ENCODE results near the gene SPEN.
"Not testable (repeated sequence)": the region's sequence is repeated elsewhere in the genome, so short reads cannot be mapped to it uniquely, and the experiment has no call there.

SPEN gene

DNA sequence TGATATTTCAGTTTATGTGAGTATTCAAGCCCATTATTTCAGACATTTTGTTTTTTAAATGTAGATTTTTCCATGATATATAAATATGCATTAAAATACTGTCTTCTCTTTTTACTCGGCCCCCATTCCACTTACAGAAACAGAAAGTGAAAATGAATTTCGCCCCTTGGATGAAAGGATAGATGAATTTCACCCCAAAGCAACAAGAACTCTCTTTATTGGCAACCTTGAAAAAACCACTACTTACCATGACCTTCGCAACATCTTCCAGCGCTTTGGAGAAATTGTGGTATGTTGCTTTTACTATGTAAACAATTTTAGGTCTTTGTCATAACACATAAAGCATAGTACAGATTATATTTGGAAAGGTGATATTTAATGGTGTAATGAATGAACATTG lies 68.5 kb downstream of the SPEN start:
- H3K27me3 ChIP-seq (ENCODE audit: control insufficient read depth, insufficient read depth, low read length): no peaks in the 10 kb centered on the region
- peaks cover 40% of the 10 kb centered on the region for H3K36me3 ChIP-seq (ENCODE audit: control insufficient read depth, low read depth, low read length)
- no peaks in the 10 kb centered on the region for H3K4me1 ChIP-seq (ENCODE audit: control insufficient read depth, low read depth, low read length)
- no peaks in the 10 kb centered on the region for H3K9me3 ChIP-seq (ENCODE audit: control insufficient read depth, low read depth, low read length)
- no peak overlapping the region for H3K27ac ChIP-seq (ENCODE audit: low read length)
- H3K4me3 ChIP-seq (ENCODE audit: low read length): no peak overlapping the region
- no peak overlapping the region for H3K9ac ChIP-seq (ENCODE audit: low read length)

DNA sequence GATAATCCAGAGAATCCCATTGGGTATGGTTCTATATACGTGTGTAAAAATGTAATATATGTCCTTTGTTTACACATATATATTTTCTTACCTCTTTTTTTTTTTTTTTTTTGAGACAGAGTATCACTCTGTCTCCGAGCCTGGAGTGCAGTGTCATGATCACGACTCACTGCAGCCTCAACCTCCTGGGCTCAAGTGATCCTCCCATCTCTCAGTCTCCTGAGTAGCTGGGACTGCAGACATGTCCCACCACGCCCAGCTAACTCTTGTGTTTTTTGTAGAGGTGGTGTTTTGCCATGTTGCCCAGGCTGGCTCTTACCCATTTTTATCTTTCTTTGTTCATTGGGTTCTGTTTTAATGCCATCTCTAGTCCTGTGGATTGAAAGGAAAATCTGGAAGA lies 68.9 kb downstream of the SPEN start:
- Histone ChIP-seq H3K4me3 (ENCODE audit: low read length) (no peak overlapping the region), H3K9me3 (ENCODE audit: control insufficient read depth, low read depth, low read length) (no peaks in the 10 kb centered on the region), H3K27ac (ENCODE audit: low read length) (no peak overlapping the region), H3K27me3 (ENCODE audit: control insufficient read depth, insufficient read depth, low read length) (no peaks in the 10 kb centered on the region), H3K9ac (ENCODE audit: low read length) (no peak overlapping the region), H3K36me3 (ENCODE audit: control insufficient read depth, low read depth, low read length) (peaks cover 40% of the 10 kb centered on the region), H3K4me1 (ENCODE audit: control insufficient read depth, low read depth, low read length) (no peaks in the 10 kb centered on the region)

DNA sequence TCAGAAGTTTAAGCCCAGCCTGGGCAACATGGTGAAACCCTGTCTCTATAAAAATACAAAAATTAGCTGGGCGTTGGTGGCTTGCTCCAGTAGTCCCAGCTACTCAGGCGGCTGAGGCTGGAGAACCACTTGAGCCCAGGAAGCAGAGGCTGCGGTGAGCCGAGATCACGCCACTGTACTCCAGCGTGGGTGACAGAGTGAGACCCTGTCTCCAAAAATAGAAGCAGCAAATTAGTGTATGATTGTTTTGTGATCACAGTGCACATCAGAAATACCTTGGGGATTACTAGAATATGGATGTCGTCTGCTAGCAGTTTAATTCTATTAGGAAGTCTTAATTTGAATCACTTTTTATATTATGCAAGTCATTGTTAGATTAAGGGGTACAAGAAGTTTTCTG lies 69.4 kb downstream of the SPEN start:
- Histone ChIP-seq H3K9me3 (ENCODE audit: control insufficient read depth, low read depth, low read length) (no peaks in the 10 kb centered on the region), H3K9ac (ENCODE audit: low read length) (no peak overlapping the region), H3K27ac (ENCODE audit: low read length) (no peak overlapping the region), H3K36me3 (ENCODE audit: control insufficient read depth, low read depth, low read length) (peaks cover 42% of the 10 kb centered on the region), H3K4me1 (ENCODE audit: control insufficient read depth, low read depth, low read length) (no peaks in the 10 kb centered on the region), H3K27me3 (ENCODE audit: control insufficient read depth, insufficient read depth, low read length) (no peaks in the 10 kb centered on the region), H3K4me3 (ENCODE audit: low read length) (no peak overlapping the region)

DNA sequence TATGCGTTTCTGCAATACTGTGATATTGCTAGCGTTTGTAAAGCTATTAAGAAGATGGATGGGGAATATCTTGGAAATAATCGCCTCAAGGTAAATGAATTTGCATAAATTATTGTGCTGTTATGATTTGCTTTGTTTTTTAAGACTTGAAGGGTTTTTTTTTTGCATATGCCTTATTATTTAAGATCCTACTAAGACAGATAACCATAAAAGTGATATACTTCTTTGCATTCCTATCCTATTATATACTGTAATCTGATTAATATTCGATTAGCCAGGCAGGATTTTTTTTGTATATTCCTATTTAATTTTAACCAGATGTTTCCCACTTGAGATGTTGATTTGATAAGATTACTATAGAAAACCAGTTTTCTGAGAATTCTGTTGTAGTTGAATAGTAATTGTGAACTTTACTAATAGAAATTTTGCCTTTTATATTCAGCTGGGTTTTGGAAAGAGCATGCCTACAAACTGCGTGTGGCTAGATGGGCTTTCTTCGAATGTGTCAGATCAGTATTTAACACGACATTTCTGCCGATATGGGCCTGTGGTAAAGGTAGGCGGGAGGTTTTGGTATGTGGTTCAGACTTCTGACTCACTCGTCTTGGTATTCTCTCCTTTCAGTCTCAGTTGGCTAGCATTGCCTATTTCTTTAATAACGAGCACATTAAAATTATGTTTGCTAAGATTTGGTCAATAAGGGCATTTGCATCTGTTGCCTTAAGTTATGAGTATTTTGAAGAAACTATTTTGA lies 71.6 kb downstream of the SPEN start:
- no peaks in the 10 kb centered on the region for H3K9me3 ChIP-seq (ENCODE audit: control insufficient read depth, low read depth, low read length)
- H3K36me3 ChIP-seq (ENCODE audit: control insufficient read depth, low read depth, low read length): peaks cover 44% of the 10 kb centered on the region
- no peak overlapping the region for H3K9ac ChIP-seq (ENCODE audit: low read length)
- no peaks in the 10 kb centered on the region for H3K27me3 ChIP-seq (ENCODE audit: control insufficient read depth, insufficient read depth, low read length)
- no peak overlapping the region for H3K4me3 ChIP-seq (ENCODE audit: low read length)
- H3K27ac ChIP-seq (ENCODE audit: low read length): no peak overlapping the region
- no peaks in the 10 kb centered on the region for H3K4me1 ChIP-seq (ENCODE audit: control insufficient read depth, low read depth, low read length)

DNA sequence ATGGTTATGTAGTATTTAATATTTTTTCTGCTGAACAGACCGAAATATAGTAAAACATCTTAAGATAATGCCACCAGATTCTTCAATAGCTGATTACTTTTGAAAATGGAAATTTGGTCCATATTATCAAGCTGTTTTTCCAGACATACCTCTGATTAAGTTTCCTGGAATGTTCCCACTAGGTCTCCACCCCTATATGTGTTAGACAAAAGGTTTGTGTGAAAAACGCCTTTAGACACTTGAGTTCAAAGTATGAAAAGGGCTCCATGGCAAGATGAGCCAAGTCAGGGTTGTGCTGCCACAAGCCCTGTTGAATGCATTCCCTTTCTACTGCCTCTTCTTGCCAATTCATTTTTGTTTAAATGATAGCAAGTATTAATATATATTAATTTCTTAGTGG lies 75.7 kb downstream of the SPEN start:
- no peaks in the 10 kb centered on the region for H3K27me3 ChIP-seq (ENCODE audit: control insufficient read depth, insufficient read depth, low read length)
- no peak overlapping the region for H3K4me3 ChIP-seq (ENCODE audit: low read length)
- H3K9me3 ChIP-seq (ENCODE audit: control insufficient read depth, low read depth, low read length): no peaks in the 10 kb centered on the region
- peaks cover 40% of the 10 kb centered on the region for H3K36me3 ChIP-seq (ENCODE audit: control insufficient read depth, low read depth, low read length)
- no peaks in the 10 kb centered on the region for H3K4me1 ChIP-seq (ENCODE audit: control insufficient read depth, low read depth, low read length)
- no peak overlapping the region for H3K27ac ChIP-seq (ENCODE audit: low read length)
- no peak overlapping the region for H3K9ac ChIP-seq (ENCODE audit: low read length)

DNA sequence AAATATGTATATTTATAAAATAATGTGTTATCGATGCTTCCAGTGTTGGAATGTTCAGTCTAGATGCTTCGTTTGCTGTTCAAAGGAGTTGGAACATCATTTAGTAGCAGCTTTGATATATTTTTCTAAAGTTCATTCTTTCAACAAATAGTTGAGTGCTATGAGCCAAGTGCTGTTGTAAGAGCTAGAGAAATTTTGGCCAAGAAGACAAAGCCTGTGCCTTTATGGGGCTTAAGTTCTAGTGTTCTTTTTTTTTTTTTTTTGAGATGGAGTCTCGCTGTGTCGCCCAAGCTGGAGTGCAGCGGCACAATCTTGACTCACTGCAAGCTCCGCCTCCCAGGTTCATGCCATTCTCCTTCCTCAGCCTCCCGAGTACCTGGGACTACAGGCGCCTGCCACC lies 78.9 kb downstream of the SPEN start:
- H3K9me3 ChIP-seq (ENCODE audit: control insufficient read depth, low read depth, low read length); H3K27ac ChIP-seq (ENCODE audit: low read length): not testable (repeated sequence)
- peaks cover 55% of the 10 kb centered on the region for H3K36me3 ChIP-seq (ENCODE audit: control insufficient read depth, low read depth, low read length)

DNA sequence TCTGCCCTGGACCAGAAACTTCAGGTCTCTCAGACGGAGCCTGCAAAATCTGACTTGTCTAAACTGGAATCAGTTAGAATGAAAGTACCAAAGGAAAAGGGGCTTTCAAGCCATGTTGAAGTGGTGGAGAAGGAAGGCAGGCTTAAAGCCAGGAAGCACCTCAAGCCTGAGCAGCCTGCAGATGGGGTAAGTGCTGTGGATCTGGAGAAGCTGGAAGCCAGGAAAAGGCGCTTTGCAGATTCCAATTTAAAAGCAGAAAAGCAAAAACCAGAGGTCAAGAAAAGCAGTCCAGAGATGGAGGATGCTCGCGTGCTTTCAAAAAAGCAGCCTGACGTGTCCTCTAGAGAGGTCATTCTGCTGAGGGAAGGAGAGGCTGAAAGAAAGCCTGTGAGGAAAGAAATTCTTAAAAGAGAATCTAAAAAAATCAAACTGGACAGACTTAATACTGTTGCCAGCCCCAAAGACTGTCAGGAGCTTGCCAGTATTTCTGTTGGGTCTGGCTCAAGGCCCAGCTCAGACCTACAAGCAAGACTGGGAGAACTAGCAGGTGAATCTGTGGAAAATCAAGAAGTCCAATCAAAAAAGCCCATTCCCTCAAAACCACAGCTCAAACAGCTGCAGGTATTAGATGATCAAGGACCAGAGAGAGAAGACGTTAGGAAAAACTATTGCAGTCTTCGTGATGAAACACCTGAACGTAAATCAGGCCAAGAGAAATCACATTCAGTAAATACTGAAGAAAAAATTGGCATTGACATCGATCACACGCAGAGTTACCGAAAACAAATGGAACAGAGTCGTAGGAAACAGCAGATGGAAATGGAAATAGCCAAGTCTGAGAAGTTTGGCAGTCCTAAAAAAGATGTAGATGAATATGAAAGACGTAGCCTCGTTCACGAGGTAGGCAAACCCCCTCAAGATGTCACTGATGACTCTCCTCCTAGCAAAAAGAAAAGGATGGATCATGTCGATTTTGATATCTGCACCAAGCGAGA lies 81.8 kb downstream of the SPEN start:
- Histone ChIP-seq H3K36me3 (ENCODE audit: control insufficient read depth, low read depth, low read length) (peaks cover 69% of the 10 kb centered on the region), H3K9me3 (ENCODE audit: control insufficient read depth, low read depth, low read length) (no peaks in the 10 kb centered on the region)

More for the DNA sequence above, 78.9 kb downstream of the SPEN start:
- H3K4me1 ChIP-seq (ENCODE audit: control insufficient read depth, low read depth, low read length); H3K9ac ChIP-seq (ENCODE audit: low read length); H3K4me3 ChIP-seq (ENCODE audit: low read length); H3K27me3 ChIP-seq (ENCODE audit: control insufficient read depth, insufficient read depth, low read length): not testable (repeated sequence)

DNA sequence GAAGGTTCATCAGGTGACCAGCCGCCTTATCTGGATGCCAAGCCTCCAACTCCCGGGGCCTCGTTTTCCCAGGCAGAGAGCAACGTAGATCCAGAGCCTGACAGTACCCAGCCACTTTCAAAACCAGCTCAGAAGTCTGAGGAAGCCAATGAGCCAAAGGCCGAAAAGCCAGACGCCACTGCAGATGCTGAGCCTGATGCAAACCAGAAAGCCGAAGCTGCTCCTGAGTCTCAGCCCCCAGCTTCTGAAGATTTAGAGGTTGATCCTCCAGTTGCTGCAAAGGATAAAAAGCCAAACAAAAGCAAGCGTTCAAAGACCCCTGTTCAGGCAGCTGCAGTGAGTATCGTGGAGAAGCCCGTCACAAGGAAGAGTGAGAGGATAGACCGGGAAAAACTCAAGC lies 83.9 kb downstream of the SPEN start:
- H3K4me1 ChIP-seq (ENCODE audit: control insufficient read depth, low read depth, low read length): no peaks in the 10 kb centered on the region
- peaks cover 83% of the 10 kb centered on the region for H3K36me3 ChIP-seq (ENCODE audit: control insufficient read depth, low read depth, low read length)
- no peaks in the 10 kb centered on the region for H3K27me3 ChIP-seq (ENCODE audit: control insufficient read depth, insufficient read depth, low read length)
- no peak overlapping the region for H3K27ac ChIP-seq (ENCODE audit: low read length)
- H3K9me3 ChIP-seq (ENCODE audit: control insufficient read depth, low read depth, low read length): no peaks in the 10 kb centered on the region
- H3K4me3 ChIP-seq (ENCODE audit: low read length): no peak overlapping the region
- H3K9ac ChIP-seq (ENCODE audit: low read length): no peak overlapping the region

More for the DNA sequence above, 81.8 kb downstream of the SPEN start:
- Histone ChIP-seq H3K4me3 (ENCODE audit: low read length) (no peak overlapping the region), H3K4me1 (ENCODE audit: control insufficient read depth, low read depth, low read length) (no peaks in the 10 kb centered on the region), H3K27ac (ENCODE audit: low read length) (no peak overlapping the region), H3K9ac (ENCODE audit: low read length) (no peak overlapping the region), H3K27me3 (ENCODE audit: control insufficient read depth, insufficient read depth, low read length) (no peaks in the 10 kb centered on the region)

DNA sequence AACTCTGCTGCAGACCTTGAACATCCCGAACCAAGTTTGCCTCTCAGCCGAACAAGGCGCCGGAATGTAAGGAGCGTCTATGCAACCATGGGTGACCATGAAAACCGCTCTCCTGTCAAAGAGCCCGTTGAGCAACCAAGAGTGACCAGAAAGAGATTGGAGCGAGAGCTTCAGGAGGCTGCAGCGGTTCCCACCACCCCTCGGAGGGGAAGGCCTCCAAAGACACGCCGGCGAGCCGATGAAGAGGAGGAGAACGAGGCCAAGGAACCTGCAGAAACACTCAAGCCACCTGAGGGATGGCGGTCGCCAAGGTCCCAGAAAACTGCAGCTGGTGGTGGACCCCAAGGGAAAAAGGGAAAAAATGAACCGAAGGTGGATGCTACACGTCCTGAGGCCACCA lies 84.4 kb downstream of the SPEN start:
- Histone ChIP-seq H3K9ac (ENCODE audit: low read length) (no peak overlapping the region), H3K4me1 (ENCODE audit: control insufficient read depth, low read depth, low read length) (no peaks in the 10 kb centered on the region), H3K4me3 (ENCODE audit: low read length) (no peak overlapping the region), H3K27me3 (ENCODE audit: control insufficient read depth, insufficient read depth, low read length) (no peaks in the 10 kb centered on the region), H3K27ac (ENCODE audit: low read length) (no peak overlapping the region), H3K36me3 (ENCODE audit: control insufficient read depth, low read depth, low read length) (peaks cover 86% of the 10 kb centered on the region), H3K9me3 (ENCODE audit: control insufficient read depth, low read depth, low read length) (no peaks in the 10 kb centered on the region)

DNA sequence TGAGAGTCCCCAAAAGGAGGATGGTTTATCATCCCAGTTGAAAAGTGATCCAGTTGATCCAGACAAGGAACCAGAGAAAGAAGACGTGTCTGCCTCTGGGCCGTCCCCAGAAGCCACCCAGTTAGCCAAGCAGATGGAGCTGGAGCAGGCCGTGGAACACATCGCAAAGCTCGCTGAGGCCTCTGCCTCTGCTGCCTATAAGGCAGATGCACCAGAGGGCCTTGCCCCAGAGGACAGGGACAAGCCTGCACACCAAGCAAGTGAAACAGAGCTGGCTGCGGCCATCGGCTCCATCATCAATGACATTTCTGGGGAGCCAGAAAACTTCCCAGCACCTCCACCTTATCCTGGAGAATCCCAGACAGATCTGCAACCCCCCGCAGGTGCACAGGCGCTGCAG lies 85.1 kb downstream of the SPEN start:
- Histone ChIP-seq H3K9ac (ENCODE audit: low read length) (no peak overlapping the region), H3K27me3 (ENCODE audit: control insufficient read depth, insufficient read depth, low read length) (no peaks in the 10 kb centered on the region), H3K27ac (ENCODE audit: low read length) (no peak overlapping the region), H3K9me3 (ENCODE audit: control insufficient read depth, low read depth, low read length) (no peaks in the 10 kb centered on the region), H3K4me3 (ENCODE audit: low read length) (no peak overlapping the region), H3K36me3 (ENCODE audit: control insufficient read depth, low read depth, low read length) (peaks cover 89% of the 10 kb centered on the region), H3K4me1 (ENCODE audit: control insufficient read depth, low read depth, low read length) (no peaks in the 10 kb centered on the region)

DNA sequence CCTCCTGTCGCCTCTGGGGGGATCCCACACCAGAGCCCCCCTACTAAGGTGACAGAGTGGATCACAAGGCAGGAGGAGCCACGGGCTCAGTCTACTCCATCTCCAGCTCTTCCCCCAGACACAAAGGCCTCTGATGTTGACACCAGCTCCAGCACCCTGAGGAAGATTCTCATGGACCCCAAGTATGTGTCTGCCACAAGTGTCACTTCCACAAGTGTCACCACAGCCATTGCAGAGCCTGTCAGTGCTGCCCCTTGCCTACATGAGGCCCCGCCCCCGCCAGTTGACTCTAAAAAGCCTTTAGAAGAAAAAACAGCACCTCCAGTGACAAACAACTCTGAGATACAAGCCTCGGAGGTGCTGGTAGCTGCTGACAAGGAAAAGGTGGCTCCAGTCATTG lies 86.2 kb downstream of the SPEN start:
- Histone ChIP-seq H3K27me3 (ENCODE audit: control insufficient read depth, insufficient read depth, low read length) (no peaks in the 10 kb centered on the region), H3K9me3 (ENCODE audit: control insufficient read depth, low read depth, low read length) (no peaks in the 10 kb centered on the region), H3K4me1 (ENCODE audit: control insufficient read depth, low read depth, low read length) (no peaks in the 10 kb centered on the region), H3K4me3 (ENCODE audit: low read length) (no peak overlapping the region), H3K9ac (ENCODE audit: low read length) (no peak overlapping the region), H3K27ac (ENCODE audit: low read length) (no peak overlapping the region), H3K36me3 (ENCODE audit: control insufficient read depth, low read depth, low read length) (peaks cover 83% of the 10 kb centered on the region)
